ENCODE data around the gene PPP1R27. TPM values are rescaled to one million over a fixed set of nuclear protein-coding genes. Genes with fewer than 3 reads are reported as not detected.

PPP1R27 gene
- total RNA-seq, 1 experiment from 2014 or later: not detected

DNA sequence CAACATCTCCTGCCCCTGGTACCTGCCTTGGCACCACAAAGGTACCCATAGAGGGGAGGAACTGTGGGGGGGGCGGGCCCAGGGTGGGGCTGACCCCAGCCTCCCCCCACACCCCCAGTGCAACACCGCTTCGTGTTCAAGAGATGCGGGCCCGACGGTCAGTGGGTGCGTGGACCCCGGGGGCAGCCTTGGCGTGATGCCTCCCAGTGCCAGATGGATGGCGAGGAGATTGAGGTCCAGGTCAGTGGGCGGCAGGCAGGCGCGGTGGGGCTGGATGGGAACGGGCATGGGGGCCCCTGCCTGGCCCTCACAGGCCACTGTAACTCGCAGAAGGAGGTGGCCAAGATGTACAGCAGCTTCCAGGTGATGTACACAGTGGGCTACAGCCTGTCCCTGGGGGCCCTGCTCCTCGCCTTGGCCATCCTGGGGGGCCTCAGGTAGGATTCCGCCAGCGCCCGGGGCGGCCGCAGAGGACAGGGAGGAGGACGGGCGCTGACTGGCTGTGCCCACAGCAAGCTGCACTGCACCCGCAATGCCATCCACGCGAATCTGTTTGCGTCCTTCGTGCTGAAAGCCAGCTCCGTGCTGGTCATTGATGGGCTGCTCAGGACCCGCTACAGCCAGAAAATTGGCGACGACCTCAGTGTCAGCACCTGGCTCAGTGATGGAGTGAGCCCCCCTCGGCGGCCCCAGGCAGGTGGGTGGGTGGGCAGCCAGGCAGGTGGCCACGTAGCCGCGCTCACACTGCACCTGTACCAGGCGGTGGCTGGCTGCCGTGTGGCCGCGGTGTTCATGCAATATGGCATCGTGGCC lies 23.8 kb downstream of the PPP1R27 start:
- Mint-ChIP-seq H3K4me1 (ENCODE audit: insufficient read depth, unreplicated experiment) (peaks cover 9% of the 10 kb centered on the region), H3K27ac (ENCODE audit: low read depth, unreplicated experiment) (no peak overlapping the region), H3K4me3 (ENCODE audit: unreplicated experiment) (no peak overlapping the region), H3K27me3 (ENCODE audit: insufficient read depth, unreplicated experiment) (peaks cover 47% of the 10 kb centered on the region), H3K36me3 (ENCODE audit: insufficient read depth, unreplicated experiment) (no peaks in the 10 kb centered on the region), H3K9me3 (ENCODE audit: unreplicated experiment) (no peaks in the 10 kb centered on the region)
- no TSS peak for BruUV-seq (replicated peaks)
- DNase-seq (ENCODE audit: unreplicated experiment): no peak
- POLR2A ChIA-PET: no interaction called here
- intact Hi-C loops (cut with micrococcal nuclease): no loop called here
- TF ChIP-seq, protein P1, sequence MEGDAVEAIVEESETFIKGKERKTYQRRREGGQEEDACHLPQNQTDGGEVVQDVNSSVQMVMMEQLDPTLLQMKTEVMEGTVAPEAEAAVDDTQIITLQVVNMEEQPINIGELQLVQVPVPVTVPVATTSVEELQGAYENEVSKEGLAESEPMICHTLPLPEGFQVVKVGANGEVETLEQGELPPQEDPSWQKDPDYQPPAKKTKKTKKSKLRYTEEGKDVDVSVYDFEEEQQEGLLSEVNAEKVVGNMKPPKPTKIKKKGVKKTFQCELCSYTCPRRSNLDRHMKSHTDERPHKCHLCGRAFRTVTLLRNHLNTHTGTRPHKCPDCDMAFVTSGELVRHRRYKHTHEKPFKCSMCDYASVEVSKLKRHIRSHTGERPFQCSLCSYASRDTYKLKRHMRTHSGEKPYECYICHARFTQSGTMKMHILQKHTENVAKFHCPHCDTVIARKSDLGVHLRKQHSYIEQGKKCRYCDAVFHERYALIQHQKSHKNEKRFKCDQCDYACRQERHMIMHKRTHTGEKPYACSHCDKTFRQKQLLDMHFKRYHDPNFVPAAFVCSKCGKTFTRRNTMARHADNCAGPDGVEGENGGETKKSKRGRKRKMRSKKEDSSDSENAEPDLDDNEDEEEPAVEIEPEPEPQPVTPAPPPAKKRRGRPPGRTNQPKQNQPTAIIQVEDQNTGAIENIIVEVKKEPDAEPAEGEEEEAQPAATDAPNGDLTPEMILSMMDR (IDR thresholded peaks at IDR 0.05; ENCODE audit: unreplicated experiment): no peak
- CTCF ChIA-PET: no interaction called here

DNA sequence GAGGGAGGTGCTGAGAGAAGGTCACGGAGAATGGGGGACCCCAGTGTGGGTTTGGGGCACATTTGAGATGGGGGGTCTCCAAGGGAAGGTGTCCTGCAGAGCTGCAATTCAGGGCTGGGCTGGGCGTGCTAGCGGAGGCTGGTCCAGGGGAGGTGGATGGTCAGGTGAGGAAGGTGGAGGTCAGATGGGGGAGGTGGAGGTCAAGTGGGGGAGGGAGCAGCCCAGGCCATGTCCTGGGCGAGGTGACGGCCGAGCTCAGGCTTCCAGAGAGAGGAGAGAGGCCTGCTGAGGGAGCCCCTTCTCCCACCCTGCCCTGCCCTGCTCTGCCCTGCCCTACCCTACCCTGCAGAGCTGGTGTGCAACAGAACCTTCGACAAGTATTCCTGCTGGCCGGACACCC lies 24.4 kb downstream of the PPP1R27 start:
- H3K27me3 Mint-ChIP-seq (ENCODE audit: insufficient read depth, unreplicated experiment): peaks cover 48% of the 10 kb centered on the region

DNA sequence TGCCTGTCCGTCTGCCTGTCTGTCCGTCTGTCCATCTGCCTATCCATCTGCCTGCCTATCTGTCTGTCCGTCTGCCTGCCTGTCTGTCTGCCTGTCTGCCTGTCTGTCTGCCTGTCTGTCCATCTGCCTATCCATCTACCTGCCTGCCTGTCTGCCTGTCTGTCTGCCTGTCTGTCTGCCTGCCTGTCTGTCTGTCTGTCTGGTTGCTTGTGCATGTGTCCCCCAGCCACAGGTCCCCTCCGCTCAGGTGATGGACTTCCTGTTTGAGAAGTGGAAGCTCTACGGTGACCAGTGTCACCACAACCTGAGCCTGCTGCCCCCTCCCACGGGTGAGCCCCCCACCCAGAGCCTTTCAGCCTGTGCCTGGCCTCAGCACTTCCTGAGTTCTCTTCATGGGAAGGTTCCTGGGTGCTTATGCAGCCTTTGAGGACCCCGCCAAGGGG lies 25.3 kb downstream of the PPP1R27 start:
- Mint-ChIP-seq H3K4me3 (ENCODE audit: unreplicated experiment) (no peak overlapping the region), H3K4me1 (ENCODE audit: insufficient read depth, unreplicated experiment) (peaks cover 9% of the 10 kb centered on the region), H3K27ac (ENCODE audit: low read depth, unreplicated experiment) (no peak overlapping the region), H3K36me3 (ENCODE audit: insufficient read depth, unreplicated experiment) (no peaks in the 10 kb centered on the region), H3K9me3 (ENCODE audit: unreplicated experiment) (no peaks in the 10 kb centered on the region), H3K27me3 (ENCODE audit: insufficient read depth, unreplicated experiment) (peaks cover 57% of the 10 kb centered on the region)
- intact Hi-C loops (cut with micrococcal nuclease): no loop called here
- TF ChIP-seq, protein P1 (IDR thresholded peaks at IDR 0.05; ENCODE audit: unreplicated experiment): no peak
- ChIA-PET CTCF (no interaction called here), POLR2A (no interaction called here)
- BruUV-seq (replicated peaks): no TSS peak
- no peak for DNase-seq (ENCODE audit: unreplicated experiment)

More for the DNA sequence above, 24.4 kb downstream of the PPP1R27 start:
- H3K9me3 Mint-ChIP-seq (ENCODE audit: unreplicated experiment): no peaks in the 10 kb centered on the region
- ChIA-PET POLR2A (no interaction called here), CTCF (no interaction called here)
- H3K4me3 Mint-ChIP-seq (ENCODE audit: unreplicated experiment): no peak overlapping the region
- TF ChIP-seq, protein P1 (IDR thresholded peaks at IDR 0.05; ENCODE audit: unreplicated experiment): no peak
- BruUV-seq (replicated peaks): no TSS peak
- no peak overlapping the region for H3K27ac Mint-ChIP-seq (ENCODE audit: low read depth, unreplicated experiment)
- no peak for DNase-seq (ENCODE audit: unreplicated experiment)
- peaks cover 9% of the 10 kb centered on the region for H3K4me1 Mint-ChIP-seq (ENCODE audit: insufficient read depth, unreplicated experiment)
- intact Hi-C loops (cut with micrococcal nuclease): no loop called here
- no peaks in the 10 kb centered on the region for H3K36me3 Mint-ChIP-seq (ENCODE audit: insufficient read depth, unreplicated experiment)

GRCh38 chr17:81808778-81809555 lies 25.9 kb downstream of the PPP1R27 start:
- ChIA-PET CTCF (no interaction called here), POLR2A (no interaction called here)
- no peaks in the 10 kb centered on the region for H3K9me3 Mint-ChIP-seq (ENCODE audit: unreplicated experiment)
- peaks cover 9% of the 10 kb centered on the region for H3K4me1 Mint-ChIP-seq (ENCODE audit: insufficient read depth, unreplicated experiment)
- TF ChIP-seq, protein P1 (IDR thresholded peaks at IDR 0.05; ENCODE audit: unreplicated experiment): no peak
- no peak for DNase-seq (ENCODE audit: unreplicated experiment)
- H3K27ac Mint-ChIP-seq (ENCODE audit: low read depth, unreplicated experiment): no peak overlapping the region
- H3K36me3 Mint-ChIP-seq (ENCODE audit: insufficient read depth, unreplicated experiment): no peaks in the 10 kb centered on the region
- H3K27me3 Mint-ChIP-seq (ENCODE audit: insufficient read depth, unreplicated experiment): peaks cover 60% of the 10 kb centered on the region
- intact Hi-C loops (cut with micrococcal nuclease): no loop called here
- no peak overlapping the region for H3K4me3 Mint-ChIP-seq (ENCODE audit: unreplicated experiment)
- BruUV-seq (replicated peaks): no TSS peak
